Nephron (organoid): Measurements from ENCODE around the gene BCAS1.
A peak's percentile ranks its signal among the peaks of the same experiment; 100 is the strongest.

Experiments used
- H3K27ac Mint-ChIP-seq, 3 experiments: 2 replicates each; pipeline ENCODE4 v1.8.0; 2020; ENCODE audit warnings: mixed read lengths in 3 of 3, mild to moderate bottlenecking in 2 of 3, moderate library complexity in 1 of 3
- H3K27me3 Mint-ChIP-seq: 2 replicates; pipeline ENCODE4 v1.8.0; 2021; ENCODE audit warnings: low read depth, mild to moderate bottlenecking, moderate library complexity, mixed read lengths
- H3K36me3 Mint-ChIP-seq: 2 replicates; pipeline ENCODE4 v1.8.0; 2020; ENCODE audit warnings: low read depth, mixed read lengths
- H3K4me1 Mint-ChIP-seq: 2 replicates; pipeline ENCODE4 v1.8.0; 2020; ENCODE audit warnings: mixed read lengths
- H3K4me3 Mint-ChIP-seq, 3 experiments: 2 replicates each; pipeline ENCODE4 v1.8.0; 2020; ENCODE audit warnings: mild to moderate bottlenecking in 3 of 3, mixed read lengths in 3 of 3, moderate library complexity in 2 of 3
- H3K9me3 Mint-ChIP-seq: 2 replicates; pipeline ENCODE4 v1.8.0; 2020; ENCODE audit warnings: mixed read lengths
- TF ChIP-seq, protein P1 (sequence below), 3 experiments: fragments of 200-600 bp; sonication (generic); IDR thresholded peaks; one replicate each; pipeline ENCODE4 v1.5.0; 2021; ENCODE audit warnings: antibody characterized with exemption in 3 of 3; ENCODE audit not compliant: unreplicated experiment in 3 of 3

The BCAS1 gene

GRCh38 chr20:54043076-54043967, 27.1 kb downstream of the BCAS1 start:
- Mint-ChIP-seq H3K27me3 (no peaks in the 10 kb centered on the region), H3K27ac (no peak overlapping the region)

GRCh38 chr20:54042021-54042420, 28.4 kb downstream of the BCAS1 start:
- no peak overlapping the region for H3K4me3 Mint-ChIP-seq
- peaks cover 2% of the 10 kb centered on the region for H3K9me3 Mint-ChIP-seq
- no peaks in the 10 kb centered on the region for H3K36me3 Mint-ChIP-seq
- H3K4me1 Mint-ChIP-seq = peaks cover 32% of the 10 kb centered on the region
- no peak overlapping the region for H3K27ac Mint-ChIP-seq
- no peaks in the 10 kb centered on the region for H3K27me3 Mint-ChIP-seq
- TF ChIP-seq, protein P1, sequence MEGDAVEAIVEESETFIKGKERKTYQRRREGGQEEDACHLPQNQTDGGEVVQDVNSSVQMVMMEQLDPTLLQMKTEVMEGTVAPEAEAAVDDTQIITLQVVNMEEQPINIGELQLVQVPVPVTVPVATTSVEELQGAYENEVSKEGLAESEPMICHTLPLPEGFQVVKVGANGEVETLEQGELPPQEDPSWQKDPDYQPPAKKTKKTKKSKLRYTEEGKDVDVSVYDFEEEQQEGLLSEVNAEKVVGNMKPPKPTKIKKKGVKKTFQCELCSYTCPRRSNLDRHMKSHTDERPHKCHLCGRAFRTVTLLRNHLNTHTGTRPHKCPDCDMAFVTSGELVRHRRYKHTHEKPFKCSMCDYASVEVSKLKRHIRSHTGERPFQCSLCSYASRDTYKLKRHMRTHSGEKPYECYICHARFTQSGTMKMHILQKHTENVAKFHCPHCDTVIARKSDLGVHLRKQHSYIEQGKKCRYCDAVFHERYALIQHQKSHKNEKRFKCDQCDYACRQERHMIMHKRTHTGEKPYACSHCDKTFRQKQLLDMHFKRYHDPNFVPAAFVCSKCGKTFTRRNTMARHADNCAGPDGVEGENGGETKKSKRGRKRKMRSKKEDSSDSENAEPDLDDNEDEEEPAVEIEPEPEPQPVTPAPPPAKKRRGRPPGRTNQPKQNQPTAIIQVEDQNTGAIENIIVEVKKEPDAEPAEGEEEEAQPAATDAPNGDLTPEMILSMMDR (IDR thresholded peaks at IDR 0.05; ENCODE audit: unreplicated experiment in 3 of 3) = no peak

More at GRCh38 chr20:54043076-54043967, 27.1 kb downstream of the BCAS1 start:
- Mint-ChIP-seq H3K36me3 (no peaks in the 10 kb centered on the region), H3K4me1 (peaks cover 32% of the 10 kb centered on the region), H3K4me3 (no peak overlapping the region), H3K9me3 (peaks cover 2% of the 10 kb centered on the region)
- TF ChIP-seq, protein P1 (IDR thresholded peaks at IDR 0.05; ENCODE audit: unreplicated experiment in 3 of 3) = no peak

DNA sequence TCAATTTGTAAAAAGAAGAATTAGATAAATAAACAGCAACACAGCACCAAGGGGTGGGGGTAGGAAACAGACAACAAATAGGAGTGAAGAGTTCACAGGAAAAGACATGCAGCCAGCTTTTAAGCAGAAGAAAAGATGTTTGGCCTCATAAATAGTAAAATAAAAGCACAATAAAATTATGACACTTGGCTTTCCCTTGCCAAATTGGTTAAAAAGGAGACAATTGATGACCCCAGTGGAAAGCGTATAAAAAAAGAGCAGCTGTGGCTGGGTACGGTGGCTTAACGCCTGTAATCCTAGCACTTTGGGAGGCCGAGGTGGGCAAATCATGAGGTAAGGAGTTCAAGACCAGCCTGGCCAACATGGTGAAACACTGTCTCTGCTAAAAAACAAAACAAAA, 29.1 kb downstream of the BCAS1 start:
- H3K9me3 Mint-ChIP-seq = peaks cover 4% of the 10 kb centered on the region
- no peaks in the 10 kb centered on the region for H3K36me3 Mint-ChIP-seq
- TF ChIP-seq, protein P1 (IDR thresholded peaks at IDR 0.05; ENCODE audit: unreplicated experiment in 3 of 3) = no peak
- no peak overlapping the region for H3K4me3 Mint-ChIP-seq
- peaks cover 32% of the 10 kb centered on the region for H3K4me1 Mint-ChIP-seq
- peak overlapping the region; percentile 5 to 61 (median 31) for H3K27ac Mint-ChIP-seq
- no peaks in the 10 kb centered on the region for H3K27me3 Mint-ChIP-seq

DNA sequence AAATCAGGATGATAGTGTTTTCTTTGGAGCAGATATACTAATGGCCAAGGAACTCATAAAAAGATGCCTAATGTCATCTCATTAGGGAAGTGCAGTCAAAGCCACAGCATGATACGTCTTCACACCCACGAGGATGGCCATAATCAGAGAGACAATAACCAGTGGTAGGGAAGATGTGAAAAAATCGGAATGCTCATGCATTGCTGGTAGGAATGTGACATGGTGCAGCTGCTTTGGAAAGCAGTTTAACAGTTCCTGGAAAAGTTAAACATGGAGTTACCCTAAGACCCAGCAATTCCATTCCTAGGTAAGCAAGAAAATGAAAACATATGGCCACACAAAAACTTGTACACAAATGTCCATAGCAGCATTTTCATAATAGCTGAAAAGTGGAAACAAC, 29.9 kb downstream of the BCAS1 start:
- Mint-ChIP-seq H3K27ac (peak overlapping the region; percentile 31 to 61 (median 52)), H3K9me3 (peaks cover 2% of the 10 kb centered on the region), H3K36me3 (no peaks in the 10 kb centered on the region), H3K4me3 (no peak overlapping the region), H3K4me1 (peaks cover 32% of the 10 kb centered on the region), H3K27me3 (no peaks in the 10 kb centered on the region)
- TF ChIP-seq, protein P1 (IDR thresholded peaks at IDR 0.05; ENCODE audit: unreplicated experiment in 3 of 3) = no peak

- H3K36me3 Mint-ChIP-seq = no peaks in the 10 kb centered on the region
- no peaks in the 10 kb centered on the region for H3K27me3 Mint-ChIP-seq
- peak overlapping the region in 2 of 3 experiments; percentile 19 to 61 for H3K27ac Mint-ChIP-seq
- peaks cover 28% of the 10 kb centered on the region for H3K4me1 Mint-ChIP-seq
- no peak overlapping the region for H3K4me3 Mint-ChIP-seq
- H3K9me3 Mint-ChIP-seq = peaks cover 5% of the 10 kb centered on the region
- TF ChIP-seq, protein P1 (IDR thresholded peaks at IDR 0.05; ENCODE audit: unreplicated experiment in 3 of 3) = no peak
Measured at GRCh38 chr20:54038961-54039360, 31.4 kb downstream of the BCAS1 start.

GRCh38 chr20:54037525-54037924, 32.9 kb downstream of the BCAS1 start:
- H3K27me3 Mint-ChIP-seq = no peaks in the 10 kb centered on the region
- no peaks in the 10 kb centered on the region for H3K36me3 Mint-ChIP-seq
- H3K4me1 Mint-ChIP-seq = peaks cover 27% of the 10 kb centered on the region
- no peak overlapping the region for H3K27ac Mint-ChIP-seq
- H3K9me3 Mint-ChIP-seq = peaks cover 11% of the 10 kb centered on the region
- H3K4me3 Mint-ChIP-seq = no peak overlapping the region
- TF ChIP-seq, protein P1 (IDR thresholded peaks at IDR 0.05; ENCODE audit: unreplicated experiment in 3 of 3) = no peak
